Activated CD4-positive, alpha-beta T cell treated with anti-CD3 and anti-CD28 coated beads for 36 hours (primary cell): ENCODE measurements around the gene ADAP1. TPM values are rescaled to one million over a fixed set of nuclear protein-coding genes. Genes with fewer than 3 reads are reported as not detected.

ENCODE experiments used
- ATAC-seq: fragments of 200-7000 bp; cut with Tn5 transposase; one replicate; pipeline ENCODE4 v1.10.0; 2021; ENCODE audit warnings: mild to moderate bottlenecking, moderate library complexity
- CTCF ChIA-PET: fragments of 350-600 bp; sonication (Branson Sonifier 250); formaldehyde crosslinking; loops from one replicate; lab custom pipeline; 2021; ENCODE audit warnings: antibody characterized with exemption; lab: Charles Lee
- POLR2A ChIA-PET: fragments of 350-600 bp; sonication (Branson Sonifier 250); formaldehyde crosslinking; loops from one replicate; lab custom pipeline; 2021; ENCODE audit warnings: antibody characterized with exemption, inconsistent platforms; lab: Charles Lee
- DNase-seq: peaks from one replicate; pipeline ENCODE4 v3.0.0-alpha.2; 2020
- H3K27ac Mint-ChIP-seq: one replicate; pipeline ENCODE4 v1.8.0; 2021; ENCODE audit warnings: mixed read lengths
- H3K27me3 Mint-ChIP-seq: one replicate; pipeline ENCODE4 v1.8.0; 2021; ENCODE audit warnings: mixed read lengths
- H3K36me3 Mint-ChIP-seq: one replicate; pipeline ENCODE4 v1.8.0; 2021; ENCODE audit warnings: low read depth, mixed read lengths
- H3K4me1 Mint-ChIP-seq: one replicate; pipeline ENCODE4 v1.8.0; 2021; ENCODE audit warnings: mixed read lengths
- H3K4me3 Mint-ChIP-seq: one replicate; pipeline ENCODE4 v1.8.0; 2021; ENCODE audit warnings: mild to moderate bottlenecking, moderate library complexity, mixed read lengths
- H3K9me3 Mint-ChIP-seq: one replicate; pipeline ENCODE4 v1.8.0; 2021; ENCODE audit warnings: low read depth, mixed read lengths
- intact Hi-C, 2 experiments: fragments of 100-400 bp; cut with DNase I in 1 of 2; cut with micrococcal nuclease in 1 of 2; formaldehyde crosslinking; loops; one replicate each; pipeline versions ENCODE4 v1.14.2 to v1.15.1; 2022 to 2024; cut with DNase I, micrococcal nuclease
- total RNA-seq, 2 experiments: library from RNA; stranded (reverse); gene quantifications; one replicate each; pipeline ENCODE4 v1.2.3, GENCODE V29; 2021

ADAP1 gene
- total RNA-seq, 2 experiments from 2014 or later, result 13.1 to 14.8 TPM

DNA sequence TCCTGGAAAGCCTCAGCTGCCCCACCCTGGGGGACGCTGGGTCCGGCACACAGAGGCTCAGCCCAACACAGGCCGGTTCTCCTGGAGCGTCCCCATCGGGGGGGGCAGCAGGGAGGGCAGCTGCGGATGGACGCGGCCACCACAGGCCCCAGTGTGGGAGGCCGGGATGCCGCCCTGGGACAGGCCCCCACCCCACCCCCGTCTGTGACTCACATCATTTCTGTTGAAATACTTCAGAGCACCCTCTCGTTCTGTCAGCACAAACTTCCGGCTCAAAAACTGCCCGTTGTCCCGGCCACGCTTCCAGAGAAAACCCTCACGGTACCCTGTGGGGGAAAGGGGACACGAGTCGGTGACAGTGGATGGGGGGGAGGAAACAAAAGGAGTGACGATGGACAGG, 49.6 kb downstream of the ADAP1 start:
- no peak overlapping the region for H3K27ac Mint-ChIP-seq
- POLR2A ChIA-PET, result no interaction called here
- H3K27me3 Mint-ChIP-seq, result no peaks in the 10 kb centered on the region
- peaks cover 2% of the 10 kb centered on the region for H3K4me1 Mint-ChIP-seq
- ATAC-seq (no peak), DNase-seq (no peak)
- CTCF ChIA-PET, result no interaction called here
- peaks cover 6% of the 10 kb centered on the region for H3K36me3 Mint-ChIP-seq
- intact Hi-C loops, result loop anchor here in 1 of 2 experiments (5.0 kb wide), 1 partner anchor 67 kb away; no protein-coding TSS in a partner anchor
- no peak overlapping the region for H3K4me3 Mint-ChIP-seq
- H3K9me3 Mint-ChIP-seq, result no peaks in the 10 kb centered on the region

DNA sequence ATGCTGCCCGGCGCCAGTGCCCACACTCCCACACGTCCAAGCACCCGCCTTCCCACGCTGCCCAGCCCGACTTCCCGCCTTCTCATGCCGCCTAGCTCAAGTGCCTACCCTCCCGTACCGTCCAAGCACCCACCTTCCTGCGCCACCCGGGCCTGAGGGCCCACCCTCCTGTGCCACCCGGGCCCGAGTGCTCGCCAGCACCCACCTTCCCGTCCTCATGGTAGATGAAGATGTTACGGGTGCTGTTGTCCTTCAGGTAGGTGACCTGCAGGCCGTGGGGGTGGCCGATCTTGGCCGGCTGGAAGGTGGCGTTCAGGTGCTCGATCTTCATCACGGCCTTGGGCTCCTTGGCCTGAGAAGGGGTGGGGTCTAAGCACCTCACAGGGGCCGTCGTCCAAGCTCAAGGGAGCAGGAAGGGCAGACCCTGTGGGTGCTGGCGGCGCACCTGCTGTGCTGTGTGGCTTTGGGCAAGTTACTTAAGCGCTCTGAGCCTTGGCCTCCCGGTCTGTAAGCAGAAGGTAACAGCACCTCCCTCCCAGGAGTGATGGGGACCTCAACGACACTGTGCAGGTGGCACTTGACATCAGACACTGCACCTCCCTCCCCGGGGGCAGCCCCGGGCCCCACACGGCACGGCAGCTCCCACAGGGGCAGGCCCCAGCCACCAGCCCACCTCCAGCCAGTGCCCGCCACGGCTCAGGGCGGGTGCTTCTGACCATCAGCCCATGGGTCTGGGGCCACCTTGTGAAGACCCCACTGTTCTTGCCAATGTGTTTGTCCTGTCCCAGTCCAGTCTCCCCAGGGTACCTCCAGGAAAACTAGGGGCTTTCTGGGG, 50.3 kb downstream of the ADAP1 start:
- intact Hi-C loops, result no loop called here
- Mint-ChIP-seq H3K36me3 (peaks cover 6% of the 10 kb centered on the region), H3K4me3 (no peak overlapping the region), H3K4me1 (no peaks in the 10 kb centered on the region), H3K27me3 (no peaks in the 10 kb centered on the region), H3K9me3 (no peaks in the 10 kb centered on the region), H3K27ac (no peak overlapping the region)
- DNase-seq (no peak), ATAC-seq (no peak)
- POLR2A ChIA-PET, result no interaction called here
- CTCF ChIA-PET, result no interaction called here

DNA sequence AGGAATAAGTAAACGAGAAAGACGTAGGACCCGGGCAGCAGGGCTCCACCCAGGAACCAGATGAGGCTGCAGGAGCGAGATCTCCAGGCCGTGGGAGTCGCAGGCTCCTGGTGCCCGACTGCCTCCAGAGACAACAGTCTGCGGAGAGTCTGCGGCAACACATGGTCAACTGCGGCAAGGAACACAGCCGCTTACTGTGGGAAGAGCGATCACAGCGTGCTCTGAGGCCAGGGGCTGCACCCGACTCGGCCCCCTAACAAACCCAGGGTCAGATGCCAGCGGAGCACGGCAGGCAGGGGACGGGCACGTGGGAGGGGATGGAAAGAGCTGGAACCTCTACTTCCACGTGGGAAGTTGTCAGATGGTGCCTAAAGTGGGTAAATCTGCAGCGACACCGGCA, 51.5 kb downstream of the ADAP1 start:
- ChIA-PET POLR2A (no interaction called here), CTCF (no interaction called here)
- Mint-ChIP-seq H3K36me3 (peaks cover 8% of the 10 kb centered on the region), H3K9me3 (no peaks in the 10 kb centered on the region), H3K27me3 (no peaks in the 10 kb centered on the region), H3K4me1 (no peaks in the 10 kb centered on the region), H3K4me3 (no peak overlapping the region), H3K27ac (no peak overlapping the region)
- no peak for DNase-seq
- ATAC-seq, result no peak
- intact Hi-C loops, result no loop called here

DNA sequence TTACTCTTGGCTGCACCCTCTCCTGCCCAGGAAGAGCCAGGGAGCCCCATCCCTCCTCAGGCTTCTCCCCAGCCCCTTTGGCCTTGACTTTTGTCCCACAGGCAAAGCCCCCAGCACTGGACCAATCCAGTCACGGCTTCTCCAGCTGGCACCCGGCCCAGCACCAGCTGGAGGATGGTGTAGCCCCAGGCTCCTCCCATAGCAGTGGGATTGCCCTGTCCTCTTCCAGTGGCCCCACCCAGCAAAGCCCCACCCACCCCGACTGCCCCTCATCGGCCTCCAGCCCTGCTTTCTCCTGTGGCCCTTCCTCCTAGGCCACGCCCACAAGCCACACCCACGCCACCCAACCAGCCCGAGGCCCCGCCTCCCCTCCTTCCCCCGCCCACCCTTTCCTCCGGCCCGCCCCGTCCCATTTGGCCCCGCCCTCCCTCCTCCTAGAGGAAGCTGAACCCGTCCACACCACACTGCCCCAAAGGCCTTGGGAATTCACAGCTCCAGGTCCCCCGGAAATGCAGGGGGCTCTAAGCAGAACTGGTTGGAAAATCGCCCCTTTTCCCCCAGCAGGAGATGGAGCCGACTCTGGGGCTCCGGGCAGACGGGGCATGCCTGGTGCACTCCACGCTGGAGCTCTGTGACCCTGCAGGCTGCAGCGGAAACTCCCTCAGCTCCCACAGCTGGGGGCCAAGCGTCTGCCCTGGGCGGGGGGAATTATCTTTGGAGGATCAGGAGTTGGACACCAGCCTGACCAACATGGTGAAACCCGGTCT, 52.9 kb downstream of the ADAP1 start:
- Mint-ChIP-seq H3K36me3 (peaks cover 8% of the 10 kb centered on the region), H3K9me3 (no peaks in the 10 kb centered on the region), H3K4me3 (no peak overlapping the region), H3K4me1 (no peaks in the 10 kb centered on the region), H3K27me3 (no peaks in the 10 kb centered on the region), H3K27ac (no peak overlapping the region)
- DNase-seq (peak; percentile 81), ATAC-seq (peak; percentile 64)
- ChIA-PET CTCF (interaction anchor here (1.3 kb wide), 1 partner anchor 9 kb away, joined by 3 read pairs; no protein-coding TSS in a partner anchor), POLR2A (interaction anchor here (0.5 kb wide), 1 partner anchor 67 kb away, joined by 6 read pairs; no protein-coding TSS in a partner anchor)
- intact Hi-C loops, result loop anchor here in 1 of 2 experiments (1.0 kb wide), 1 partner anchor 25 kb away; the partner anchor contains the start of gene GET4

DNA sequence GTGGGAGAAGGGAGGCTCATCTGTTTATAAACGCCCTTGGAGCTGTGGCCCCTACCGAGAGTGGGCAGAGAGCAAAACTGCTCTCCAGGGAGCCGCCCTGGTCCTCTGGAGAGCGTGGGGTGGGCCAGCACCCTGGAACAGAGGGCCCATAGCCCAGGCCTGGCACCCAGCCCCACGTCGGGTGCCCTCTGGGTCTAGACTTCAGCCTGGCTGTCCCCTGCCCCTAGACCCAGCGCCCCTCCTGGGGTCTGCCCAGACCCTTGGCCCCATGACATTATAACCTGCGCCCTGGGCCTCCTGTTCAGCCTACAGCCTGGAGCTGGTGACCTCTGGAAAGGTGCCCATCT, 53.5 kb downstream of the ADAP1 start:
- ChIA-PET CTCF (interaction anchor here (1.3 kb wide), 1 partner anchor 9 kb away, joined by 3 read pairs; no protein-coding TSS in a partner anchor), POLR2A (interaction anchor here (0.5 kb wide), 1 partner anchor 67 kb away, joined by 6 read pairs; no protein-coding TSS in a partner anchor)
- Mint-ChIP-seq H3K27me3 (no peaks in the 10 kb centered on the region), H3K27ac (no peak overlapping the region), H3K4me3 (no peak overlapping the region), H3K36me3 (peaks cover 14% of the 10 kb centered on the region), H3K4me1 (no peaks in the 10 kb centered on the region), H3K9me3 (no peaks in the 10 kb centered on the region)
- intact Hi-C loops, result loop anchor here in 1 of 2 experiments (1.0 kb wide), 1 partner anchor 25 kb away; the partner anchor contains the start of gene GET4
- ATAC-seq, result no peak
- DNase-seq, result no peak

DNA sequence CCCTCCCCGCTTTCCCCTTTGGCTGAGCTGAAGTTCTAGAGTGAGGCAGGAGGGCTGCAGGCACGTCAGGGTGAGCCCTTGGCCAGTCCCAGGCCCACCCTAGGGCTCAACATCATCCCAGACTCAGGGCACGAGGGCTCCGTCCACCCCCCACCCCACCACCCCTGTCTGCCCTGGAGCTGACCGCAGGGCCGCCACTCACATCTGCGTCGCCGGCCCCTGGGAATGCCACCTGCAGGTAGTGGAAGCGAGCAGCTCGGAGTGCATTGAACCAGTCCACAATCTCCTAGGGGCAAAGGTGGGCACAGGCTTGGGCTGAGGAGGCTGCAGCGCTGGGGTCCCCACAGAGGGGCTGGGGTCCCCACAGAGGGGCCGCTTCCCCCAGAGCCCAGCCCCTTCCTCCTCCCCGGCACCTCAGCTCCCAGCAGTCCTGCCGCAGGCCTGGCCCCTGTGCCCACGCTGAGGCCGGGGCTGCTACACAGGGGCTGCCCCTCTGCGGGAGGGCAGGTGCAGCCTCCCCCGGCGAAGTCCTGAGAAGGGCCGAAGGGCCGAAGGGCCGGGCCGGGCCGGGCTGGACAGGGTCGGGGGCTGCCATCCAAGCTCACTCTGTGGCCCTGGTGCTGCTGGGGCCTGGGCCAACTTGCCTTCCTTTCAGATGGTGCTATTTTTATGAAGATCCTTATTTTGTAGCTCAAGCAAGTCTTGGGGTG, 54.0 kb downstream of the ADAP1 start:
- no peaks in the 10 kb centered on the region for H3K27me3 Mint-ChIP-seq
- H3K27ac Mint-ChIP-seq, result no peak overlapping the region
- no peak for DNase-seq
- ATAC-seq, result no peak
- H3K4me1 Mint-ChIP-seq, result no peaks in the 10 kb centered on the region
- CTCF ChIA-PET, result interaction anchor here (1.3 kb wide), 1 partner anchor 10 kb away, joined by 3 read pairs; no protein-coding TSS in a partner anchor
- no peak overlapping the region for H3K4me3 Mint-ChIP-seq
- no peaks in the 10 kb centered on the region for H3K9me3 Mint-ChIP-seq
- peaks cover 19% of the 10 kb centered on the region for H3K36me3 Mint-ChIP-seq
- intact Hi-C loops, result loop anchor here in 1 of 2 experiments (1.0 kb wide), 1 partner anchor 24 kb away; the partner anchor contains the start of gene GET4
- POLR2A ChIA-PET, result no interaction called here

DNA sequence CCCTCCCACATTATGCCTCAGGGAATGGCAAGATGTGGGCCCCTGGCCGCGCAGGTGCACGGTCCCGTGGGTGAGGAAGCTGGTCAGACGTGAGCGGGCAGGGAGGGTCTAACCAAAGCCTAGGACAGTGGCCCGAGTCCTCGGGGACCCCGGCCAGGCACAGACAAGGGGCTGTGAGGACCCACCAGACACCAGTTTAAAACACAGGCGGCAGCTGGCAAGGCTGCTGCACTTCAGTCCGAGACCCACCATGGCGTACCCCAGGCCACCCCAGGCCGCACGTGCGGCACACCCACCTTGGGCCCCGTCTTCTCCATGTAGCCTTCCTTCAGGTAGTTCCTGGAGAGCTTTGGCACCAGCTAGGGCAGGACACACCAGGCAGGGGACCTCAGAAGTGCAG, 54.7 kb downstream of the ADAP1 start:
- H3K4me1 Mint-ChIP-seq, result no peaks in the 10 kb centered on the region
- H3K27me3 Mint-ChIP-seq, result no peaks in the 10 kb centered on the region
- DNase-seq (no peak), ATAC-seq (no peak)
- no peak overlapping the region for H3K4me3 Mint-ChIP-seq
- no peaks in the 10 kb centered on the region for H3K9me3 Mint-ChIP-seq
- CTCF ChIA-PET, result no interaction called here
- no peak overlapping the region for H3K27ac Mint-ChIP-seq
- intact Hi-C loops, result no loop called here
- POLR2A ChIA-PET, result no interaction called here
- H3K36me3 Mint-ChIP-seq, result peaks cover 24% of the 10 kb centered on the region

DNA sequence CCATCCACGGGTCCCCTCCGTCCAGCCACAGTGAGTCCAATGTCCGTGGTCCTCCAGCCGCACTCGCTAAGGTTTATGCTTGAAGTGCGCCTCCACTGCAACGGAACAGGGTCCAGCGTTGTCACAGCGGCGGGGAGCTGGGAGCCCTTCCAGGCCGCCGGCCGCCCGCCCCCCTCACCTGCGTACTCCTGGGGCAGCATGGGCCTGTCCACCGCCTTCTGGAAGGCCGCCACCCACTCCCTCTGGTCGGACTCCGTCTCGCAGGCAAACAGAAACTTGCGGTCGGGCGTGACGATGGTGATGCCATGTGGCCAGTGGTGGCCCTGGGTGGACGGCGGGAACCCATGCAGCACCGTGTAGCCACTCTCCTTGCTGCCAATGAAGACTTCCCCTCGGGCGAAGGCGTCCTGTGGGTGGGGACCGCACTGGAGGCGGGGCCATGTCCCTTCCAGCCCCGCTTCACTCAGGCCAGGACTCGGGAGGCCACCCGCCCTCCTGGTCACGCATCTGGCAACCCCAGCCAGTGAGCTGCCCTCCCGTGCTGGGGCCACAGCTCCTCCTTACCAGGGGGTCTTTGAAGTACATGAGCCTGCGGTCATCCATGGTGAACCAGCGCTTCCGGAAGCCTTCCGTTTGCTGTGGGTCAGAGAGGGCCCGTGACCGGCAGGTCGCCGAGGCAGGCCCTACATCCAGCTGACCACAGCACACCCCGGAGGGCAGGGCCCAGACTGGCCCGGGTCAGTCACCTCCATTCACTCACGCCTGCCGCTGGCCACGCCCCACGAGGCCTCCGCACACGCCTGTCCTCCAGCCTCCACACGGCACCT, 55.4 kb downstream of the ADAP1 start:
- ChIA-PET CTCF (no interaction called here), POLR2A (no interaction called here)
- Mint-ChIP-seq H3K27me3 (no peaks in the 10 kb centered on the region), H3K4me1 (no peaks in the 10 kb centered on the region), H3K9me3 (no peaks in the 10 kb centered on the region), H3K4me3 (no peak overlapping the region), H3K36me3 (peaks cover 27% of the 10 kb centered on the region), H3K27ac (no peak overlapping the region)
- ATAC-seq (no peak), DNase-seq (no peak)
- intact Hi-C loops, result no loop called here

DNA sequence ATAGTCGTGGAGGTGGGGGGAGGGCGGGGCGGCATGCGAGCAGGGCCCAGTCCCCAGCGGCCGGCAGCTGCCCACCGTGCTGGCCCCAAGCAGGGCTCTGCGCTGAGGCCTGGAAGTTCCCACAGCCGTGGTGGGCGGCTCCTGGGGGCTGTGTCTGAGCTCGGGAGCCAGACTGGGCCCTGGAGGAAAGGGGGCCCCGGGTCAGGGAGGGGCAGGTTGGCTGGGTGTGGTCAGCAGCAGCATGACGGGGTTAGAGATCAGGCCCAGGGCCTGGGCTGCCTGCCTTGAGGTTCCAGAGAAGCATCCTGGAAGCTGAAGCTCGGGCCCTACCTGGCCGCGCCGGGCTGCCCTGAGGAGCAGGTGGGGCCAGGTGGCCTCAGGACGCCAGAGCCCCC, 56.0 kb downstream of the ADAP1 start:
- DNase-seq (no peak), ATAC-seq (no peak)
- H3K4me1 Mint-ChIP-seq, result no peaks in the 10 kb centered on the region
- POLR2A ChIA-PET, result no interaction called here
- no peak overlapping the region for H3K27ac Mint-ChIP-seq
- intact Hi-C loops, result no loop called here
- no peak overlapping the region for H3K4me3 Mint-ChIP-seq
- H3K9me3 Mint-ChIP-seq, result no peaks in the 10 kb centered on the region
- peaks cover 31% of the 10 kb centered on the region for H3K36me3 Mint-ChIP-seq
- no peaks in the 10 kb centered on the region for H3K27me3 Mint-ChIP-seq
- CTCF ChIA-PET, result no interaction called here

DNA sequence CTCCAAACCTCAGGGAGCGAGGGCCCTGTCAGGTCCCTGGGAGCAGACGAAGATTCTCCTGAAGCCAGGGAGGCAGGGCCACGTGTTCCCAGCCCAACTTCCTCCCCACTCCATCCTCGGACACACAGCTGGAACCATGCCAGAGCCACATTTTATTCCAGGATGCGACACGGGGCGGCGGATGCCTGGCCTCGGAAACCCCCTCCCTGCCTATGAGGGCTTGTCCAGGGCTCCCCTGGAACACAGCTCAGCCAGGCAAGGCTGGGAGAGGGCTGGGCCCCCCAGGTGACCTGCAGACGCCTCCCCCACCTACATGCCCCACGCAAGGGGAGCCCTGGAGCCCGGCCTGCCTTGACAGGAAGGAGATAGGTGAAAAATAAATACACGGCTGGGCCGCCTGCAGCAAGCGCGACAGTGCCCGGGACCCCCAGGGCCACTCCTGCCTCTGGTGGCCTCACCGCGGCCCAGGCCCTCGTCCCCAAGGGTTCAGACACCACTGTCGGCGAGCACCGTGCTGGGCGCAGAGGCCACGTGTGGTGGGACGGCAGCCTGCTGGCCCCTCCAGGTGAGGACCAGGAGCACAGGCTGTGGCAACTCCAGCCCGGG, 56.6 kb downstream of the ADAP1 start:
- no peaks in the 10 kb centered on the region for H3K27me3 Mint-ChIP-seq
- H3K9me3 Mint-ChIP-seq, result no peaks in the 10 kb centered on the region
- DNase-seq, result no peak
- ChIA-PET CTCF (no interaction called here), POLR2A (no interaction called here)
- H3K4me3 Mint-ChIP-seq, result no peak overlapping the region
- no peaks in the 10 kb centered on the region for H3K4me1 Mint-ChIP-seq
- H3K36me3 Mint-ChIP-seq, result peaks cover 34% of the 10 kb centered on the region
- intact Hi-C loops, result no loop called here
- ATAC-seq, result no peak
- H3K27ac Mint-ChIP-seq, result no peak overlapping the region
